Umbilical cord (tissue), 2 donors: ENCODE measurements around the gene RPS10. TPM values are rescaled to one million over a fixed set of nuclear protein-coding genes. Genes with fewer than 3 reads are reported as not detected.
"Not testable (repeated sequence)": the region's sequence is repeated elsewhere in the genome, so short reads cannot be mapped to it uniquely, and the experiment has no call there.

Experiments
- DNase-seq: peaks from one replicate; pipeline ENCODE4 v3.0.0-alpha.2; 2015; ENCODE audit warnings: low spot score
- total RNA-seq: library from RNA; depleted of rRNA; stranded (reverse); fragments of >200 nt; gene quantifications from one replicate; pipeline ENCODE4 v1.2.3, GENCODE V29; 2014; ENCODE audit warnings: low replicate concordance; ENCODE audit not compliant: insufficient read depth

RPS10 gene
- total RNA-seq, 1 donor from 2014 or later = 2,327 TPM

GRCh38 chr6:34447910-34448309, 22.0 kb upstream of the RPS10 start:
- DNase-seq = no peak

- no peak for DNase-seq
These were observed 21.5 kb upstream of the RPS10 start for GRCh38 chr6:34447386-34447785.

GRCh38 chr6:34445313-34445860, 19.5 kb upstream of the RPS10 start:
- DNase-seq = no peak

- DNase-seq = no peak
These were observed 15.7 kb upstream of the RPS10 start for GRCh38 chr6:34441526-34441925.

- no peak for DNase-seq
These were observed 13.6 kb upstream of the RPS10 start for GRCh38 chr6:34439442-34439841.

- no peak for DNase-seq
These were observed 12.8 kb upstream of the RPS10 start for GRCh38 chr6:34438705-34439104.

- DNase-seq = no peak
These were observed 11.7 kb upstream of the RPS10 start for GRCh38 chr6:34437644-34437970.

- no peak for DNase-seq
These were observed 11.2 kb upstream of the RPS10 start for GRCh38 chr6:34436803-34437643.

GRCh38 chr6:34435916-34436315, 10.0 kb upstream of the RPS10 start:
- DNase-seq = no peak

- DNase-seq = no peak
These were observed 754 bp downstream of the RPS10 start for GRCh38 chr6:34425132-34425497.

- DNase-seq = no peak
These were observed 1.4 kb downstream of the RPS10 start for GRCh38 chr6:34424200-34425131.

GRCh38 chr6:34423254-34423653, 2.6 kb downstream of the RPS10 start:
- no peak for DNase-seq

- no peak for DNase-seq
These were observed 7.5 kb downstream of the RPS10 start for GRCh38 chr6:34418367-34418766.

- no peak for DNase-seq
These were observed 8.9 kb downstream of the RPS10 start for GRCh38 chr6:34416877-34417371.

- peak; percentile 64 for DNase-seq
These were observed 10.6 kb downstream of the RPS10 start for GRCh38 chr6:34414999-34415858.

- DNase-seq = no peak
These were observed 13.1 kb downstream of the RPS10 start for GRCh38 chr6:34412643-34413214.

- DNase-seq = no peak
These were observed 13.9 kb downstream of the RPS10 start for GRCh38 chr6:34412016-34412415.

GRCh38 chr6:34407915-34408314, 18.0 kb downstream of the RPS10 start:
- not testable (repeated sequence) for DNase-seq

- DNase-seq = no peak
These were observed 29.4 kb downstream of the RPS10 start for GRCh38 chr6:34396518-34396917.

GRCh38 chr6:34393966-34394305, 31.9 kb downstream of the RPS10 start:
- no peak for DNase-seq
